ENCODE data around the gene OSCAR. TPM values are rescaled to one million over a fixed set of nuclear protein-coding genes. Genes with fewer than 3 reads are reported as not detected.

OSCAR gene, protein sequence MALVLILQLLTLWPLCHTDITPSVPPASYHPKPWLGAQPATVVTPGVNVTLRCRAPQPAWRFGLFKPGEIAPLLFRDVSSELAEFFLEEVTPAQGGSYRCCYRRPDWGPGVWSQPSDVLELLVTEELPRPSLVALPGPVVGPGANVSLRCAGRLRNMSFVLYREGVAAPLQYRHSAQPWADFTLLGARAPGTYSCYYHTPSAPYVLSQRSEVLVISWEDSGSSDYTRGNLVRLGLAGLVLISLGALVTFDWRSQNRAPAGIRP
- 0.49 and 2.0 TPM in 2 replicates for total RNA-seq

DNA sequence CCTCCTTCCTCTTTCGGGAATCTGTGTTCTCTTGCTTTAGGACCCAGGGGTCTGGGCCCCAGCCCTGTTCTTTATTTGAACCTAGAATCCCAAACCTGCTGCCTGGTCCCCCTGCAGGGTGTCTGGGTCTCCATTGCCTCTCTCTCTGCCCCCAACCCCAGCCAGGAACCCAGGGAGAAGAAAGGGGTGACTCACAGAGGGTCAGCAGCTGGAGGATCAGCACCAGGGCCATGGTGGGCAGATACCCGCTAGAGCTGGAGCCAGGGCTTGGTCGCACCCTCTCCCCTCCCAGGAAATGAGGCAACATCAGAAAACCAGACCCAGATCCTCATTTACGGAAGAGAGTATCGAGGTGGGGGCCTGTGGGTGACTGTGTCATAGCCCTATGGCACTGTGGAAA, at the start of gene OSCAR:
Gene OSCAR, minus strand, starts transcription at position 243 of the 400 bp plus-strand sequence. Its CDS starts 11 bp downstream, at position 232.

DNA sequence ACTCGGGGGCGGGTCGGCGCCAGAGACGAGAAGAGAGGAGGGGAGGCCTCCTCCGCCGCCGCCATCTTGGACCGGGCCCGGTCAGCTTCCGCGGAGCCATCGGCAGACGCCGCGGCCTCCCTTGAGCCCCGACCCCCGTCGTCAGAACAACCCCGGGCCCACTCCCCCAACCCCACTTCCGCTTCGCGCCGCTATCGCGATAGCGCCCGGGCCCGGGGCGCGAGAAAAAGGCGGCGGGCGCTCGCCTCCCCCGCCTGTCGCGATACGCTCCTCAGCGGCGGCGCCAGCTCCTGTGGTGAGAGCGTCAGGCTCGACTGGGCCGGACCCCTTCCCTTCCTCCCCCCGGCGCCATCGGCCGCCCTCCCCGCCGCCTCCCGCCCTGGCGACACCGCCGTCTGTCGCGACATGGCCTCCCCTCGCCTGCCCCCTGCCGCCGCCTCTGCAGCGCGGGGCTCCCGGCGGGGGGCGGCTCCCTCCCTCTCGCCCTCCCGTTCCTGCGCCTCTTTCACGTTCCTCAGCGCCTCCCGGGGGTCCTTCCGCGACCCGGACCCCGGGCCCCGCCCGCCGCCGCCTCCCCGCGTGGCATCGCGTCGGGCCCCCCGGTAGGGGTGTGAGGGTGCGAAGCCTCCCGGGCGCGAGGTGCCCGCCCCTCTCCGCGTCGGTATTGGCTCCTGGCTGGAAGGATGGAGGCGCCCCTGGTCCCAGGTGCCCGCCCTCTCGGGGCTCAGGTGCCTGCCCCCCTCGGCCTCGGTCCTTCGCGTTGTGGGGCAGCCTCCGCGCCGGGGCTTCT, 37.3 kb upstream of the OSCAR start, which contains the start of gene CNOT3:
Gene CNOT3, plus strand, starts transcription at position 64 of the 790 bp plus-strand sequence. CDS start 5,217 bp downstream, outside the sequence.

DNA sequence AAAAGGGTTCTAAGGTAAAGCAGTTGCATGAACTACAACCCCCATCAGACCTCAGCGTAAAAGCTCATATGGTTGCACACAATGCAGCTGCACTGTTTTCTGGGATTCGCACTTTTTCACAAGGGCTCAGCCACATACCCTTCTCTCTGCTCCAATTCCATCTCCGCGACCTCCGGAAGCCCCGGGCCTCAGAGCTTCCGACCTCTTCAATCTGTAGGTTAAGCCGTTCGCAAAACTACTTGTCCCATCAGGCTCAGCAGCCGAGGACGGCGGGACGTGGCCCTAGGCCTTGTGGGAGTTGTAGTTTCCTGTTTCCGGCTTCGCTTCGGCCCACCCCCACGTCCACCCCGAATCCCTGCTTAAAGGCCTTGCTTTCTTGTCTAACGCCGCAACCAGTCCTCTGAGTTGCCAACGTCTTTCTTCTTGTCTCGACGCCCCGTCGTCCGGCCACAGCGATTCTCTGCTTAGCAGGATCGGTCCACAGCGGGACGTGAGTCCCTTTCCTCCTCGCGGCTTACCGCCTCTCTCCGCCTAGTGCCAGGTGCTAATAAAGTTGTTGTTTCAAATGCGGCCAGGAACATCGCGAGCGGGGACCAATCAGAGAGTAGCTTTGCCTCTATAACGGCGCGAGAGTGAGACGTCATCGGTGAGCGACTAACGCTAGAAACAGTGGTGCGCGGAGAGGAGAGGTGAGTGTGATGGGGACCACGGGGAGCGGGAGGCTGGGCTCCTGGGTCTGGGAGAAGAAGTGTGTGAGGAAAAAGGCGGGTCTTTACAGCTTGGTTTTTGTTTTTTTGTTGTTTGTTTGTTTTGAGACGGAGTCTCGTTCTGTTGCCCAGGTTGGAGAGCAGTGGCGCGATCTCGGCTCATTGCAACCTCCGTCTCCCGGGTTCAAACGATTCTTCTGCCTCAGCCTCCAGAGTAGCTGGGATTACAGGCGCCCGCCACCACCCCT, 14.8 kb upstream of the OSCAR start, which contains the start of the genes PRPF31 and TFPT:
Gene PRPF31, plus strand, starts transcription at position 646 of the 955 bp plus-strand sequence. CDS start 2,525 bp downstream, outside the sequence.
Gene TFPT, minus strand, starts transcription at position 549 of the 955 bp plus-strand sequence. Its CDS starts 388 bp downstream, at position 161.

DNA sequence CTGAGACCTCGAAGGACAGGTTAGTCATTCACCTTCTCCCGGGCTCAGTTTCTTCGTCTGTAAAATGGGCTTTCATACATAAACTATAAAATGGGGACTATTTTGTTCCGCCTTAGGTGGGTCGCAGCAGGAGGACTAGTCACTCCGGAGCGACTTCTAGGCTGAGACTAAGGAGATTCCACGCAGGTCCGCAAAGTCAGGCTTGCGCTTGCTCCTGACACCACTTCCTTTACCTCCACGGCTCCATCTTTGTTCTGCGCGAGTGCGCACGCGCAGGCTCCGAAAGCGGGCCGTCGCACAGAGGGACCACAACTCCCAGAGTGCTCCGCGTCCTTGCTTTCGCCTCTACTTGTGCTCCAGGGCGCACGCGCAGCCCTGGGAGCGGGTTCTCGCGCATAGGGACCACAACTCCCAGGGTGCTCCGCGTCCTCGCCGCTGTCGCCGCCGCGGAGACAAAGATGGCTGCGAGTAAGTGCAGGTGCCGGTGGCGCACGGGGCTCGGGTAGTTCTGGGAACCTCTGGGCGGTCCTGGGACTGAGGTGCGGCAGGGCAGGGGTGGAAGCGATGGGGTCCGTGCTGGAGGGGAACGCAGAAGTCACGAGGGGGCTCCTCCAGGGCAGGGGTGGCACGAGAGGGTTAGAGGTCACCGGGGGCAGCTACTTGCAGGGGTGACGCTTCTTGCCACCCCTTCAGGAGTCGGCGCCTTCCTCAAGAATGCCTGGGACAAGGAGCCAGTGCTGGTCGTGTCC, 2.0 kb upstream of the OSCAR start, which contains the start of gene NDUFA3:
Gene NDUFA3, plus strand, starts transcription at position 435 of the 749 bp plus-strand sequence. Its CDS starts 24 bp downstream, at position 459.

DNA sequence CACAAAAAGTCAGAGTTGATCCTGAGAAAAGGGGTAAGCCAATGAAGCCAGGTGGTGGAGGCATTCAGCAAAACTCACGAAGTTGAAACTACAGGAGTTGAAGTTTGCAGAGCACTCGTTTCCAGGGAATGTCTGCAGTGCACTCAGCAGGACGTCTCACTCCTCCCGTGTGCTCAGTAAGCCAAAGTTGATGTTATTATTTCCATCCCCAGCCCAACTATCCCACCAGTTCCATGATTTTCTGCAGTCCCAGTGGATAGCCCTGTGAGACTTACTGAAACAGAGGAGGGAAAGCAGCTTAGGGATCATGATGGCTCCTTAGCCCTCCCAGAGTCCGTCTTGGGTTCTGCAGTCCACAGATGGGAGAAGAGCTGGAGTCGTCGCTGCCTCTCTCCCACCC, 19.6 kb downstream of the OSCAR start, which contains the start of gene TARM1:
Gene TARM1, minus strand, starts transcription at position 334 of the 400 bp plus-strand sequence. Its CDS starts 25 bp downstream, at position 309.

DNA sequence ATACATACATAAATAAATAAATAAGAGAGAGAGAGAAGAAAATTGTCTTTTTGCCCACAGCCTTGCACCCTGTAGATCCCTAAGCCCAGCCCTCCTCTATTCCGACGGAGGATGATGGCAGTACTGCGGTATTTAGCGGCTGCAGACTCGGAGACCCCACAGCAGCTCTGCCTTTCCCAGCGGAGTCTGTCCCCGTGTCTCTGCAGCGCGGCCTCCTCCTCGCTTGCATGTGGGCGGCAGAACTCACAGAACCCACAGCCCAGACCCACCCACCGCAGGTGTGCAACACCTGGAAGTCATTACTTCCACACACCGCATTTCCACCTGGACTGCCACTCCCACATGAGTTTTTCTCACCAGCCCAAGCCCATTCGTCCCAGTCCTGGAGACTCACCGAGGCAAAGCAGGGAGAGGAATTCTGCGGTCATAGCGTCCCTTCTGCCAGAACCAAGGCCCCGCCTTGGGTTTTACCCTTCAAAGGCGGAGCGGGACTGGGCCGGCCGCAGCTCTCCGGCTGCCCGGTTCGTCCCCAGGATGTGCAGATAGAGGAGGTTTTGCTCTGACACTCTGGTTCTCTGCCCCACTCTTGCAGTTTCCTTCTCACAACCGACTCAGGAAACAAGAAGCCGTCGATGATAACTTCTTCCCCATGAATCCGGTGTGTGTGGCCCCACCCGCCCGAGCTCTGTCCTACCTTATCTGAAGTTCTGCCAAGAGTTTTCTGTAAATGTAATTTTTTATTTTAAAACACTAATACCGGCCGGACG, 37.1 kb downstream of the OSCAR start, which contains the start of gene VSTM1:
Gene VSTM1, minus strand, starts transcription at position 548 of the 767 bp plus-strand sequence. Its CDS starts 120 bp downstream, at position 428.

Other genes starting within 250 kb of the OSCAR start
- 107 and 148 TPM in 2 replicates for gene MYADM, start 232.9 kb downstream of the OSCAR start, total RNA-seq
- gene PRKCG, start 218.6 kb downstream of the OSCAR start, total RNA-seq, result 0.49 TPM in 1 of 2 replicates, not detected in the other
- 6.3 and 11.3 TPM in 2 replicates for gene CACNG7, start 191.5 kb downstream of the OSCAR start, total RNA-seq
- 0.72 and 0.97 TPM in 2 replicates for gene CACNG8, start 137.9 kb downstream of the OSCAR start, total RNA-seq
- 0.16 and 0.72 TPM in 2 replicates for gene CACNG6, start 109.2 kb downstream of the OSCAR start, total RNA-seq
- not detected in 2 replicates for gene VSTM1, start 36.9 kb downstream of the OSCAR start, total RNA-seq
- gene TARM1, start 19.4 kb downstream of the OSCAR start, total RNA-seq, result not detected in 2 replicates
- gene NDUFA3, start 2.1 kb upstream of the OSCAR start, total RNA-seq, result 13.4 and 40.8 TPM in 2 replicates
- gene TFPT, start 14.9 kb upstream of the OSCAR start, total RNA-seq, result 13.9 and 22.2 TPM in 2 replicates
- gene PRPF31, start 15.0 kb upstream of the OSCAR start, total RNA-seq, result 50.2 and 52.7 TPM in 2 replicates
- gene CNOT3, start 37.0 kb upstream of the OSCAR start, total RNA-seq, result 15.5 and 20.4 TPM in 2 replicates
- 3.4 and 4.5 TPM in 2 replicates for gene LENG1, start 58.9 kb upstream of the OSCAR start, total RNA-seq
- 0.32 and 0.90 TPM in 2 replicates for gene TMC4, start 72.4 kb upstream of the OSCAR start, total RNA-seq
- gene MBOAT7, start 88.8 kb upstream of the OSCAR start, total RNA-seq, result 98.8 and 123 TPM in 2 replicates
- 82.1 and 116 TPM in 2 replicates for gene TSEN34, start 90.5 kb upstream of the OSCAR start, total RNA-seq
- 2,181 and 2,831 TPM in 2 replicates for gene RPS9, start 100.1 kb upstream of the OSCAR start, total RNA-seq
- gene LILRB3, start 122.2 kb upstream of the OSCAR start, total RNA-seq, result not detected in 2 replicates
- gene LILRA6, start 142.0 kb upstream of the OSCAR start, total RNA-seq, result not detected in 2 replicates
- gene LILRB5, start 156.5 kb upstream of the OSCAR start, total RNA-seq, result not detected in 2 replicates
- gene LILRB2, start 180.3 kb upstream of the OSCAR start, total RNA-seq, result not detected in 2 replicates
- not detected in 2 replicates for gene LILRA5, start 212.4 kb upstream of the OSCAR start, total RNA-seq
- not detected in 2 replicates for gene LILRA4, start 238.4 kb upstream of the OSCAR start, total RNA-seq

Data from cardiac atrium fibroblast (primary cell).